ENCODE results near the gene HIVEP2. TPM values are rescaled to one million over a fixed set of nuclear protein-coding genes. Genes with fewer than 3 reads are reported as not detected.

The HIVEP2 gene
- total and polyA plus RNA-seq, 2 donors (not counting 3 experiments of a cell fraction or from before 2014, with no cell fraction given), result 1.3 to 4.7 TPM

DNA sequence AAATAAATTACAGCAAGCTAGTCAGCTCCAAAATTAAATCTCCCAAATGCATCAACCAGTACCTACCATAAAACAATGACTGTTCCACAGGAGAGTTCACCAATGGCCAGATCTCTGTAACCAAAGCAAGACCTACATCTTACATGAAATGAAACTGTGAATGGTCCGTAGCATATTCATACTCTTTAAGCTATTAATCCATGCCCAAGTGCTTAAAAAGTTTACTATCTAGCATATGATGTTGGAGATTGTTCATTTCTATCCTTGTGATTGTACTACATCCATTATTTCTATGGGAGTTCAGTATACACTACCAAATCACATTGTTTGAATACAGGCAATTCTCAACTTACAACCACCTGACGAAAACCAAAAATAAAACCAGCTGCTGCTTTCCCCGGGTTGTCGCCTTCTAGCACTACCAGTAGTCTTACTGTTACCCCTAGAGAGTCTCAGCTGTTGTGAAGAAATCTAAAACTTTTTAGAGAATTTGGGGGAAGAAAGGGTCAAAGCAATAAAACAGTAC is 38.0 kb downstream of the HIVEP2 start:
- Histone ChIP-seq H3K9ac (replicated peaks; ENCODE audit: extremely low read depth, insufficient read depth, low read length) (no peak overlapping the region), H3K4me2 (ENCODE audit: insufficient read depth, low read length) (no peak overlapping the region), H3K27me3 (ENCODE audit: control insufficient read depth in 2 of 2, insufficient read depth in 2 of 2, low read length in 2 of 2) (no peaks in the 10 kb centered on the region), H3K9me3 (replicated peaks; ENCODE audit: control insufficient read depth, insufficient read depth, low read length) (no peaks in the 10 kb centered on the region), H3K36me3 (ENCODE audit: control insufficient read depth in 2 of 2, extremely low read depth in 1 of 2, insufficient read depth in 2 of 2, low read length in 2 of 2) (no peaks in the 10 kb centered on the region), H4K20me1 (replicated peaks; ENCODE audit: control insufficient read depth, extremely low read depth, insufficient read depth, low read length) (no peaks in the 10 kb centered on the region), H3K4me1 (ENCODE audit: control insufficient read depth, extremely low read depth, insufficient read depth, low read length) (peaks cover 10% of the 10 kb centered on the region), H3K4me3 (replicated peaks in 1 of 3; ENCODE audit: insufficient read depth in 1 of 3, low read depth in 1 of 3, low read length in 3 of 3) (no peak overlapping the region), H2AFZ (ENCODE audit: low read depth, low read length) (no peak overlapping the region), H3K27ac (ENCODE audit: insufficient read depth, low read depth, low read length) (no peak overlapping the region), H3K79me2 (ENCODE audit: control insufficient read depth, insufficient read depth, low read length) (no peaks in the 10 kb centered on the region), H3K9me1 (replicated peaks; ENCODE audit: control insufficient read depth, extremely low read depth, insufficient read depth, low read length) (no peaks in the 10 kb centered on the region)
- dilution Hi-C loops (cut with MboI; ENCODE audit: extremely low pct_ligation_motif_present, low sequenced_read_pairs) (no loop called here), intact Hi-C loops (cut with micrococcal nuclease) (no loop called here)
- POLR2A ChIA-PET, result no interaction called here
- CTCF ChIA-PET, result interaction anchor here (0.9 to 1.9 kb wide), 2 partner anchors 13 to 22 kb away, joined by 6 to 7 read pairs; no protein-coding TSS in a partner anchor
- BruUV-seq (replicated peaks), result no TSS peak
- TF ChIP-seq GATA2 (IDR thresholded peaks at IDR 0.05; ENCODE audit: insufficient read depth, insufficient read length, low read depth, low read length) (no peak), FOS (IDR thresholded peaks at IDR 0.05; ENCODE audit: borderline replicate concordance, insufficient read depth, low read length) (no peak), POLR2AphosphoS5 (IDR thresholded peaks at IDR 0.05; ENCODE audit: insufficient read depth, low read depth, low read length) (no peak), JUN (IDR thresholded peaks at IDR 0.05; ENCODE audit: borderline replicate concordance, insufficient read depth, insufficient read length, low read depth) (no peak), EZH2 (IDR thresholded peaks at IDR 0.05; ENCODE audit: borderline replicate concordance, low read depth, low read length, severe bottlenecking) (no peak), MYC (IDR thresholded peaks at IDR 0.05; ENCODE audit: low read depth, low read length) (no peak), POLR2A (IDR thresholded peaks at IDR 0.05; ENCODE audit: low read depth, low read length) (no peak)
- TF ChIP-seq, protein P1, sequence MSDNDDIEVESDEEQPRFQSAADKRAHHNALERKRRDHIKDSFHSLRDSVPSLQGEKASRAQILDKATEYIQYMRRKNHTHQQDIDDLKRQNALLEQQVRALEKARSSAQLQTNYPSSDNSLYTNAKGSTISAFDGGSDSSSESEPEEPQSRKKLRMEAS (IDR thresholded peaks at IDR 0.05; ENCODE audit: insufficient read depth, insufficient read length), result no peak
- TF ChIP-seq, protein P2, sequence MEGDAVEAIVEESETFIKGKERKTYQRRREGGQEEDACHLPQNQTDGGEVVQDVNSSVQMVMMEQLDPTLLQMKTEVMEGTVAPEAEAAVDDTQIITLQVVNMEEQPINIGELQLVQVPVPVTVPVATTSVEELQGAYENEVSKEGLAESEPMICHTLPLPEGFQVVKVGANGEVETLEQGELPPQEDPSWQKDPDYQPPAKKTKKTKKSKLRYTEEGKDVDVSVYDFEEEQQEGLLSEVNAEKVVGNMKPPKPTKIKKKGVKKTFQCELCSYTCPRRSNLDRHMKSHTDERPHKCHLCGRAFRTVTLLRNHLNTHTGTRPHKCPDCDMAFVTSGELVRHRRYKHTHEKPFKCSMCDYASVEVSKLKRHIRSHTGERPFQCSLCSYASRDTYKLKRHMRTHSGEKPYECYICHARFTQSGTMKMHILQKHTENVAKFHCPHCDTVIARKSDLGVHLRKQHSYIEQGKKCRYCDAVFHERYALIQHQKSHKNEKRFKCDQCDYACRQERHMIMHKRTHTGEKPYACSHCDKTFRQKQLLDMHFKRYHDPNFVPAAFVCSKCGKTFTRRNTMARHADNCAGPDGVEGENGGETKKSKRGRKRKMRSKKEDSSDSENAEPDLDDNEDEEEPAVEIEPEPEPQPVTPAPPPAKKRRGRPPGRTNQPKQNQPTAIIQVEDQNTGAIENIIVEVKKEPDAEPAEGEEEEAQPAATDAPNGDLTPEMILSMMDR (IDR thresholded peaks at IDR 0.05; ENCODE audit: extremely low read depth in 1 of 2, insufficient read depth in 1 of 2, low read depth in 1 of 2, low read length in 2 of 2), result no peak
- DNase-seq (ENCODE audit: low read depth, low spot score) (no peak), FAIRE-seq (no peak)
